Mesenchymal stem cell (in vitro differentiated cells and primary cell): ENCODE results near the gene PTX3.

Experiments
- DNase-seq: peaks from one replicate; pipeline ENCODE4 v3.0.0-alpha.2; 2013
- H2AFZ ChIP-seq: one replicate; pipeline ENCODE4 v1.6.1; 2013; ENCODE audit warnings: low read depth, mild to moderate bottlenecking, control low read depth, inconsistent platforms, low read length, moderate library complexity
- H2AK5ac ChIP-seq: 2 replicates; pipeline ENCODE4 v1.6.1; 2013; ENCODE audit warnings: low read length, moderate library complexity, mild to moderate bottlenecking, inconsistent platforms; ENCODE audit not compliant: severe bottlenecking
- H2BK120ac ChIP-seq: one replicate; pipeline ENCODE4 v1.6.1; 2013; ENCODE audit warnings: low read depth, mild to moderate bottlenecking, inconsistent platforms, low read length, moderate library complexity
- H2BK12ac ChIP-seq, 2 experiments: one replicate each; pipeline ENCODE4 v1.6.1; 2013; ENCODE audit warnings: inconsistent platforms in 2 of 2, low read length in 2 of 2, mild to moderate bottlenecking in 2 of 2, moderate library complexity in 2 of 2, control low read depth in 1 of 2
- H2BK15ac ChIP-seq: one replicate; pipeline ENCODE4 v1.6.1; 2013; ENCODE audit warnings: mild to moderate bottlenecking, low read depth, inconsistent platforms; ENCODE audit not compliant: poor library complexity, severe bottlenecking
- H2BK5ac ChIP-seq: 2 replicates; pipeline ENCODE4 v1.6.1; 2013; ENCODE audit warnings: low read depth, mild to moderate bottlenecking, low read length, control low read depth, inconsistent platforms; ENCODE audit not compliant: poor library complexity, severe bottlenecking
- H3K14ac ChIP-seq, 2 experiments: one replicate each; pipeline ENCODE4 v1.6.1; 2013; ENCODE audit warnings: inconsistent platforms in 2 of 2, low read length in 2 of 2, control low read depth in 1 of 2, mild to moderate bottlenecking in 1 of 2, moderate library complexity in 1 of 2
- H3K18ac ChIP-seq, 2 experiments: one replicate each; pipeline ENCODE4 v1.6.1; 2013; ENCODE audit warnings: inconsistent platforms in 2 of 2, low read length in 2 of 2, control low read depth in 1 of 2, low read depth in 1 of 2, mild to moderate bottlenecking in 1 of 2
- H3K23ac ChIP-seq, 2 experiments: one replicate each; pipeline ENCODE4 v1.6.1; 2013; ENCODE audit warnings: inconsistent platforms in 2 of 2, low read length in 2 of 2, mild to moderate bottlenecking in 2 of 2, moderate library complexity in 2 of 2, control low read depth in 1 of 2
- H3K27ac ChIP-seq: 2 replicates; pipeline ENCODE4 v1.5.1; 2013; ENCODE audit warnings: mild to moderate bottlenecking, moderate library complexity, low read length, control low read depth, inconsistent platforms; ENCODE audit not compliant: poor library complexity, severe bottlenecking
- H3K27me3 ChIP-seq, 2 experiments: 2 replicates each; pipeline versions ENCODE4 v1.6.1 to v1.7.0; 2013; ENCODE audit warnings: low read length in 2 of 2, mild to moderate bottlenecking in 2 of 2, moderate library complexity in 2 of 2, control low read depth in 1 of 2, inconsistent platforms in 1 of 2; ENCODE audit not compliant: control insufficient read depth in 1 of 2, insufficient read depth in 1 of 2
- H3K36me3 ChIP-seq, 2 experiments: 2 replicates each; pipeline versions ENCODE4 v1.6.1 to v1.7.0; 2013; ENCODE audit warnings: low read length in 2 of 2, control low read depth in 1 of 2, inconsistent platforms in 1 of 2, low read depth in 1 of 2, mild to moderate bottlenecking in 1 of 2; ENCODE audit not compliant: insufficient read depth in 2 of 2, control insufficient read depth in 1 of 2
- H3K4ac ChIP-seq, 2 experiments: one replicate each; pipeline ENCODE4 v1.6.1; 2013; ENCODE audit warnings: inconsistent platforms in 2 of 2, low read length in 2 of 2, mild to moderate bottlenecking in 2 of 2, moderate library complexity in 2 of 2, control low read depth in 1 of 2, low read depth in 1 of 2
- H3K4me1 ChIP-seq: 2 replicates; pipeline ENCODE4 v1.6.1; 2013; ENCODE audit warnings: low read depth, low read length, control low read depth; ENCODE audit not compliant: control insufficient read depth, insufficient read depth
- H3K4me2 ChIP-seq: 2 replicates; pipeline ENCODE4 v1.6.1; 2013; ENCODE audit warnings: low read length, mild to moderate bottlenecking, inconsistent platforms; ENCODE audit not compliant: poor library complexity, severe bottlenecking
- H3K4me3 ChIP-seq, 2 experiments: 2 replicates each; pipeline versions ENCODE4 v1.5.1 to v1.7.0; 2013; ENCODE audit warnings: low read length in 2 of 2, mild to moderate bottlenecking in 2 of 2, control low read depth in 1 of 2, low read depth in 1 of 2; ENCODE audit not compliant: insufficient read depth in 1 of 2
- H3K79me1 ChIP-seq: replicated peaks from 2 replicates; pipeline ENCODE4 v1.6.1; 2013; ENCODE audit warnings: mild to moderate bottlenecking, control low read depth, low read length, inconsistent platforms; ENCODE audit not compliant: poor library complexity, severe bottlenecking
- H3K9ac ChIP-seq: 2 replicates; pipeline ENCODE4 v1.7.0; 2013; ENCODE audit warnings: mild to moderate bottlenecking, low read length, moderate library complexity
- H3K9me3 ChIP-seq: 2 replicates; pipeline ENCODE4 v1.7.0; 2013; ENCODE audit warnings: mild to moderate bottlenecking, low read length; ENCODE audit not compliant: control insufficient read depth
- H4K8ac ChIP-seq: one replicate; pipeline ENCODE4 v1.6.1; 2013; ENCODE audit warnings: inconsistent platforms, mild to moderate bottlenecking, low read length, moderate library complexity
- H4K91ac ChIP-seq: one replicate; pipeline ENCODE4 v1.6.1; 2013; ENCODE audit warnings: mild to moderate bottlenecking, low read length, inconsistent platforms
- WGBS: methylation state at CpG from one replicate; pipeline ENCODE4 v1.1.7; 2013; ENCODE audit warnings: mixed read lengths; 5-methylcytosine and 5-hydroxymethylcytosine counted together

Gene PTX3

DNA sequence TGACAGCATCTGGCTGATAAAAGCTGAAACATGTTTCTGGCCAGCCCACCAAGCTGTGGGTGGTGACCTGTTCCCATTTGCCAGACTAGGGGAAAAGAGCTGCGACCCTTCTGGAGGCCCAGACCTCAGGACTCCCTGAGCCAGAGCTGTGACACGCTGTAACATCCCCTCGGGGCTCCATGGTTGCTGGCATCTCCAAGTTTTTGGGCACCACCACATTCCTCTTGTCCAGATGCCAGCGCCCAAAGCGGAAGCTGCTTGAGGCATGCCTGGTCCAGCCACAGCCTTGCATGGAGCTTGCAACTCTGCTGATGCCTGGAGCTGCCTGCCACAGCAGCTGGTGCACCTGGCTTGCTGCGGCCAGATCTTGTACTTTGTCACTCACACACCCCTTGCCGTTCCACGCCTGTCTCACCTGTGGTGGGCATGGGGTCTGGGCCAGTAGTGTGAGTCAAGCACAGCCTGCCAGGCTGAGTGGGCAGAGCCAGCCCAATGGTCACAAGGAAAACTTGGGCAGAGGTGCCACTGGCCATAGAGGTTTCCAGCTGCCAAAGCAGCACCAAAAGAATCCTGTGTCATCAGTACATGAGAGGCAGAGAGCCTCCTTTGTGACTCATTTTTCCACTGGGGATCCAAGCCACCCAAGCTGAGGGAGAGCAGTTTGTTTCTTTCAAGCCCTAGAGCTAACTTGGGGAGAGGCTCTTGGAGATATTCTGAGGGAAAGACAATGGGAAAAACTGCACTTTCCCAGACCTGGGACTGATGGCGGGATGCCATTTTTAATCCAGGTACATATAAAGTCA, 45.7 kb upstream of the PTX3 start:
- H3K36me3 ChIP-seq = peaks cover 0 to 5% of the 10 kb centered on the region in 2 experiments
- H3K27me3 ChIP-seq = no peaks in the 10 kb centered on the region
- no peak for DNase-seq
- H3K18ac ChIP-seq = no peak overlapping the region
- no peak overlapping the region for H4K91ac ChIP-seq
- no peak overlapping the region for H2BK120ac ChIP-seq
- H3K23ac ChIP-seq = no peak overlapping the region
- H3K79me1 ChIP-seq = no peaks in the 10 kb centered on the region
- H2BK15ac ChIP-seq = no peak overlapping the region
- H3K4me3 ChIP-seq = no peak overlapping the region
- H2BK5ac ChIP-seq = no peak overlapping the region
- H3K4me2 ChIP-seq = no peak overlapping the region
- no peak overlapping the region for H2AK5ac ChIP-seq
- no peaks in the 10 kb centered on the region for H3K4me1 ChIP-seq
- no peak overlapping the region for H4K8ac ChIP-seq
- WGBS = 95% methylated on average over 9 of the region's 9 CpGs
- no peak overlapping the region for H3K27ac ChIP-seq
- no peak overlapping the region for H2AFZ ChIP-seq
- H2BK12ac ChIP-seq = no peak overlapping the region
- H3K9ac ChIP-seq = no peak overlapping the region
- H3K4ac ChIP-seq = no peak overlapping the region
- H3K9me3 ChIP-seq = no peaks in the 10 kb centered on the region
- peak overlapping the region in 1 of 2 experiments; percentile 19 for H3K14ac ChIP-seq

DNA sequence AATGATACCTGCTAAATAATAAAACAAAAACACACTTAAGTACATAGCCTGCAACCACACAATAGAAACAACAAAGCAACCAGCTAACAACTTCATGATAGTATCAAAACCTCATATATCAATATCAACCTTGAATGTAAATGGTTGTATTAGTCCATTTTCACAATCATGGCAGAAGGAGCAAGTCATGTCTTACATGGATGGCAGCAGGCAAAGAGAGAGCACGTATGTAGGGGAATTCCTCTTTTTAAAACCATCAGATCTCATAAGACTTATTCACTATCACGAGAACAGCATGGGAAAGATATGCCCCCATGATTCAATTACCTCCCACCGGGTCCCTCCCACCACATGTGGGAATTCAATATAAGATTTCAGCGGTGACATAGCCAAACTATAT, 44.5 kb upstream of the PTX3 start:
- peaks cover 0 to 5% of the 10 kb centered on the region in 2 experiments for H3K36me3 ChIP-seq
- H3K4me3 ChIP-seq = no peak overlapping the region
- H3K4ac ChIP-seq = no peak overlapping the region
- no peaks in the 10 kb centered on the region for H3K27me3 ChIP-seq
- H2BK15ac ChIP-seq = no peak overlapping the region
- no peaks in the 10 kb centered on the region for H3K4me1 ChIP-seq
- WGBS = 94% methylated on average over 4 of the region's 4 CpGs
- no peak overlapping the region for H3K4me2 ChIP-seq
- no peak overlapping the region for H3K9ac ChIP-seq
- H2AFZ ChIP-seq = no peak overlapping the region
- H3K14ac ChIP-seq = no peak overlapping the region
- H2BK12ac ChIP-seq = no peak overlapping the region
- no peak overlapping the region for H4K8ac ChIP-seq
- H3K18ac ChIP-seq = no peak overlapping the region
- no peak overlapping the region for H3K23ac ChIP-seq
- H3K79me1 ChIP-seq = no peaks in the 10 kb centered on the region
- no peak overlapping the region for H3K27ac ChIP-seq
- H3K9me3 ChIP-seq = no peaks in the 10 kb centered on the region
- H2BK5ac ChIP-seq = no peak overlapping the region
- no peak for DNase-seq
- no peak overlapping the region for H2BK120ac ChIP-seq
- H2AK5ac ChIP-seq = no peak overlapping the region
- no peak overlapping the region for H4K91ac ChIP-seq

DNA sequence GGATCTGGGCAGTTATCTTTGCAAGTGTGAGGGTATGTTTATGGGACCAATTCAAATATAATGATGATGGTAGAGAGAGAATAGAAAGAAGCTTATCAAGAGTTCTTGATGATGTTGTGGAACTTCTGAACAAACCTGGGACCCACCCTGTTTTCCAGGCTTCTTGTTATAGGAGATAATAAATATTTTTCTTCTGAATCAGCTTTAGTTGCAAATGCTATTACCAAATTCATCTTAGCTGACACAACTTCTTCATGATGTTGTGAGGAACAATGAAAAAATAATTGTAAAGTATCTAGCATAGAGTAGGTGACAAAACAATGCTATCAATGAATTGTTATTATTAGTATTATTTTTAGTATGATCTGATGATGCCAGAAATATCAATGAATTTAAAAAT, 43.5 kb upstream of the PTX3 start:
- Histone ChIP-seq H4K8ac (no peak overlapping the region), H3K79me1 (no peaks in the 10 kb centered on the region), H3K14ac (no peak overlapping the region), H2AK5ac (no peak overlapping the region), H3K23ac (no peak overlapping the region), H3K4me2 (no peak overlapping the region), H3K27me3 (no peaks in the 10 kb centered on the region), H2BK15ac (no peak overlapping the region), H2BK5ac (no peak overlapping the region), H3K36me3 (peaks cover 0 to 5% of the 10 kb centered on the region in 2 experiments), H3K4me3 (no peak overlapping the region), H3K9ac (no peak overlapping the region), H3K27ac (no peak overlapping the region), H3K4ac (no peak overlapping the region), H3K18ac (no peak overlapping the region), H3K4me1 (no peaks in the 10 kb centered on the region), H3K9me3 (no peaks in the 10 kb centered on the region), H2AFZ (no peak overlapping the region), H4K91ac (no peak overlapping the region), H2BK120ac (no peak overlapping the region), H2BK12ac (no peak overlapping the region)
- no peak for DNase-seq

DNA sequence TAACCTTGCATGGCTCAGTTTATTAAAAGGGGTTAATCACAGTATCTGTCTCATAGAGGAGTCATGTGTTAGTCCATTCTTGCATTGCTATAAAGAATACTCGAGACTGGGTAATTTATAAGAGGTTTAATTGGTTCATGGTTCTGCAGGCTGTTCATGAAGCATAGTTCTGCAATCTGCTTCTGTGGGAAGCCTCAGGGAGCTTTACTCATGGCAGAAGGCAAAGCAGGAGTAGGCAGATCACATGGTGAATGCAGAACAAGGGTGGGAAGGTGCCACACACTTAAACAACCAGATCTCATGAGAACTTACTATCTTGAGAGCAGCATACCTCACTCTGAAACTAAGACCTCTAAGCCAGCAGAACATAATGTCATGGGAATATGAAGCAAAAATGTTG, 42.2 kb upstream of the PTX3 start:
- H2BK5ac ChIP-seq = no peak overlapping the region

More for the DNA sequence above, 42.2 kb upstream of the PTX3 start:
- Histone ChIP-seq H3K9ac (no peak overlapping the region), H3K36me3 (peaks cover 0 to 5% of the 10 kb centered on the region in 2 experiments), H3K18ac (no peak overlapping the region), H3K79me1 (no peaks in the 10 kb centered on the region), H3K4me1 (no peaks in the 10 kb centered on the region), H3K4me2 (no peak overlapping the region), H4K8ac (no peak overlapping the region), H3K27me3 (no peaks in the 10 kb centered on the region), H2BK15ac (no peak overlapping the region), H3K27ac (no peak overlapping the region), H2BK120ac (no peak overlapping the region), H3K9me3 (no peaks in the 10 kb centered on the region), H3K4ac (no peak overlapping the region), H2AK5ac (no peak overlapping the region), H4K91ac (no peak overlapping the region), H2AFZ (no peak overlapping the region), H3K23ac (no peak overlapping the region), H2BK12ac (no peak overlapping the region), H3K14ac (no peak overlapping the region), H3K4me3 (no peak overlapping the region)
- DNase-seq = no peak
- 86% methylated on average over 1 of the region's 1 CpG for WGBS
